ENCODE measurements around the gene MANF.

The MANF gene

GRCh38 chr3:51436998-51437639 lies 52.0 kb downstream of the MANF start:
- DNase-seq = no peak

Measured in GDM1 (cell line).